Activated B cell treated with CpG ODN at 0.5 μM for 24 hours (primary cell): ENCODE measurements around the gene KDM4D. TPM values are rescaled to one million over a fixed set of nuclear protein-coding genes. Genes with fewer than 3 reads are reported as not detected.

Experiments
- ATAC-seq: fragments of 200-7000 bp; cut with Tn5 transposase; one replicate; pipeline ENCODE4 v1.10.0; 2021; ENCODE audit warnings: low read depth, mild to moderate bottlenecking, moderate library complexity
- CTCF ChIA-PET: fragments of 350-600 bp; sonication (Branson Sonifier 250); formaldehyde crosslinking; loops from one replicate; lab custom pipeline; 2021; ENCODE audit warnings: antibody characterized with exemption; lab: Charles Lee
- POLR2A ChIA-PET: fragments of 350-600 bp; sonication (Branson Sonifier 250); formaldehyde crosslinking; loops from one replicate; lab custom pipeline; 2021; ENCODE audit warnings: antibody characterized with exemption; lab: Charles Lee
- DNase-seq: peaks from one replicate; pipeline ENCODE4 v3.0.0; 2022
- H3K27ac Mint-ChIP-seq: one replicate; pipeline ENCODE4 v1.8.0; 2020; ENCODE audit warnings: mixed read lengths
- H3K27me3 Mint-ChIP-seq: one replicate; pipeline ENCODE4 v1.8.0; 2021; ENCODE audit warnings: mixed read lengths
- H3K36me3 Mint-ChIP-seq: one replicate; pipeline ENCODE4 v1.8.0; 2021; ENCODE audit warnings: low read depth, mixed read lengths
- H3K4me1 Mint-ChIP-seq: one replicate; pipeline ENCODE4 v1.8.0; 2021; ENCODE audit warnings: mixed read lengths
- H3K4me3 Mint-ChIP-seq: one replicate; pipeline ENCODE4 v1.8.0; 2020; ENCODE audit warnings: mild to moderate bottlenecking, mixed read lengths
- H3K9me3 Mint-ChIP-seq: one replicate; pipeline ENCODE4 v1.8.0; 2020; ENCODE audit warnings: mixed read lengths
- CTCF ChIP-seq: fragments of 200-600 bp; IDR thresholded peaks from one replicate; pipeline ENCODE4 v1.8.0; 2022; ENCODE audit warnings: antibody characterized with exemption, mild to moderate bottlenecking
- intact Hi-C: fragments of 100-400 bp; cut with micrococcal nuclease; formaldehyde crosslinking; loops from one replicate; pipeline ENCODE4 v1.15.1; 2024
- total RNA-seq: library from RNA; stranded (reverse); gene quantifications from 2 replicates; pipeline ENCODE4 v1.2.3, GENCODE V29; 2022

The KDM4D gene
- total RNA-seq, 1 donor from 2014 or later = 0.67 TPM

GRCh38 chr11:94933223-94934130 is 40.0 kb upstream of the KDM4D start:
- peaks cover 4% of the 10 kb centered on the region for H3K9me3 Mint-ChIP-seq
- intact Hi-C loops = no loop called here
- ChIA-PET POLR2A (no interaction called here), CTCF (no interaction called here)
- no peak overlapping the region for H3K4me3 Mint-ChIP-seq
- no peaks in the 10 kb centered on the region for H3K36me3 Mint-ChIP-seq
- peaks cover 6% of the 10 kb centered on the region for H3K27me3 Mint-ChIP-seq
- TF ChIP-seq CTCF = no peak
- H3K27ac Mint-ChIP-seq = no peak overlapping the region
- no peak for ATAC-seq
- no peaks in the 10 kb centered on the region for H3K4me1 Mint-ChIP-seq
- DNase-seq = no peak

- no peak for TF ChIP-seq CTCF
- peaks cover 4% of the 10 kb centered on the region for H3K9me3 Mint-ChIP-seq
- H3K36me3 Mint-ChIP-seq = no peaks in the 10 kb centered on the region
- no peak for ATAC-seq
- ChIA-PET POLR2A (no interaction called here), CTCF (no interaction called here)
- no peak overlapping the region for H3K4me3 Mint-ChIP-seq
- no peaks in the 10 kb centered on the region for H3K4me1 Mint-ChIP-seq
- H3K27me3 Mint-ChIP-seq = peaks cover 7% of the 10 kb centered on the region
- no peak for DNase-seq
- no peak overlapping the region for H3K27ac Mint-ChIP-seq
- intact Hi-C loops = no loop called here
These were observed 39.1 kb upstream of the KDM4D start for GRCh38 chr11:94934362-94934761.

GRCh38 chr11:94934846-94935245 is 38.7 kb upstream of the KDM4D start:
- no peak for TF ChIP-seq CTCF
- ChIA-PET CTCF (no interaction called here), POLR2A (no interaction called here)
- H3K36me3 Mint-ChIP-seq = no peaks in the 10 kb centered on the region
- ATAC-seq (no peak), DNase-seq (no peak)
- H3K4me1 Mint-ChIP-seq = no peaks in the 10 kb centered on the region
- H3K4me3 Mint-ChIP-seq = no peak overlapping the region
- no peak overlapping the region for H3K27ac Mint-ChIP-seq
- intact Hi-C loops = no loop called here
- peaks cover 4% of the 10 kb centered on the region for H3K9me3 Mint-ChIP-seq
- H3K27me3 Mint-ChIP-seq = peaks cover 9% of the 10 kb centered on the region

GRCh38 chr11:94938095-94939055 is 35.1 kb upstream of the KDM4D start:
- H3K27me3 Mint-ChIP-seq = peaks cover 16% of the 10 kb centered on the region
- ChIA-PET POLR2A (no interaction called here), CTCF (no interaction called here)
- TF ChIP-seq CTCF = no peak
- no peaks in the 10 kb centered on the region for H3K9me3 Mint-ChIP-seq
- ATAC-seq (no peak), DNase-seq (no peak)
- H3K27ac Mint-ChIP-seq = no peak overlapping the region
- H3K36me3 Mint-ChIP-seq = no peaks in the 10 kb centered on the region
- H3K4me1 Mint-ChIP-seq = no peaks in the 10 kb centered on the region
- intact Hi-C loops = no loop called here
- no peak overlapping the region for H3K4me3 Mint-ChIP-seq

GRCh38 chr11:94939346-94939745 is 34.2 kb upstream of the KDM4D start:
- ATAC-seq (no peak), DNase-seq (no peak)
- Mint-ChIP-seq H3K27me3 (peaks cover 17% of the 10 kb centered on the region), H3K36me3 (no peaks in the 10 kb centered on the region), H3K4me1 (no peaks in the 10 kb centered on the region), H3K4me3 (no peak overlapping the region), H3K9me3 (no peaks in the 10 kb centered on the region), H3K27ac (no peak overlapping the region)
- intact Hi-C loops = no loop called here
- CTCF ChIA-PET = no interaction called here
- POLR2A ChIA-PET = no interaction called here
- TF ChIP-seq CTCF = no peak
